Fibroblast of skin of right quadriceps (primary cell): ENCODE results near the gene MED28.
"Not testable (repeated sequence)": the region's sequence is repeated elsewhere in the genome, so short reads cannot be mapped to it uniquely, and the experiment has no call there.

Source experiments
- DNase-seq: peaks from one replicate; pipeline ENCODE4 v3.0.0-alpha.2; 2013

The MED28 gene

GRCh38 chr4:17619416-17620105, 5.1 kb downstream of the MED28 start:
- DNase-seq = peak; percentile 6

- peak; percentile 30 for DNase-seq
Measured at GRCh38 chr4:17623451-17624001, 9.1 kb downstream of the MED28 start.

DNA sequence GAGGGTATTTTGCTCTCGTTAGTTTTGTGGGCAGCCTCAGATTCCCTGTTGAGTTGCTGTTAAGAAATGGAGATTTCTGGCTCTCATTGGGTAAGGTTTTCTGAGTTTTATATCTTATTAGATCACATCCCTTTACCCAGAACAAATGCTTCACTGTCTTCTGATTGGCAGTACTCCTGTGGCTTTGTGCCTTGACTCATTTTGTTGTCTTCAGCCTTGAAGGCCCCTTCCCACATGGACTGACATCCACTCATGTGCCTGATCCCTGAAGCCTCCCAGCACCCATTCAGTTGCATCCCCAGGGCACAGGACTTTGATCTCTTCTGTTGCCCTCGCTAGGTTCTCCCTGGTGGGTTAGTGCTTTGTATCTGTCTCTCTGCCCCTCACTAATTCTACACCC, 10.4 kb downstream of the MED28 start:
- no peak for DNase-seq

GRCh38 chr4:17630228-17630627, 15.8 kb downstream of the MED28 start:
- DNase-seq = no peak

- DNase-seq = no peak
Measured at GRCh38 chr4:17633600-17633999, 19.2 kb downstream of the MED28 start.

GRCh38 chr4:17635056-17635455, 20.6 kb downstream of the MED28 start:
- DNase-seq = no peak

DNA sequence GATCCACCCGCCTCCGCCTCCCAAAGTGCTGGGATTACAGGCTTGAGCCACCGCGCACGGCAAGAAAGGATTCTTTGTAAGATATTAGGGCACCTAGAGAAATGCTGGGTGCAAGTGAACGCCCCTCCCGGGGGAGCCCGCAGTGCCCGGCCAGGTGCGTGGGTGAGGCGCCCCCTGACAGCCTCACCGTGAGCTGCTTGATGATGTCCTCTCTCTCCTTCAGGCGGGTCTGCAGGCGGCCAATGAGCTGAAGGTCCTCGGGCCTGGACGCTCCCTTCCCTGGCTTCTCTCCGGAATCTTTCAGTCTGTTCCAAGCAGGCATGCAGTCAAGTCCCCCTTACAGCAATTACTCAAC, 21.9 kb downstream of the MED28 start:
- DNase-seq = no peak

- DNase-seq = peak; percentile 64
Measured at GRCh38 chr4:17636696-17637622, 22.5 kb downstream of the MED28 start.

DNA sequence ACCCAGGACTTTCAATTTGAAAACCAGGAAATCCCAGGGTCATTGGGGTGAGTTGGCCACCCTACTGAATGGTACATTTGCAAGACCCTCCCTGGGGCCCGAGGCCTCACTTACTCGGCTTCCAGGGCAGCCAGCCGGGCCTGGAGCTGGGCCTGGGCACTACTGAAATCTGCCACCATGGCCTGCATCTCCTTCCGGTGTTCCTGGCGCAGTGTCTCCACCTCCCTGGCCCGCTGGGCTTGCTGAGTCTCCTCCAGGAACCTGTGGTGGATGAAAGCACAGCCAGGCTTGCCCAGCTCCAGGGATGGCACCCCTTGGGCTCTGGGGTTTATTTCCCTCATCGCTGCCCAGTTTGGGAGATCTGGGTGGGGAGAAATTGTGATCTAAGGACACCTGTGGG, 24.7 kb downstream of the MED28 start:
- DNase-seq = no peak

GRCh38 chr4:17642398-17642783, 27.9 kb downstream of the MED28 start:
- no peak for DNase-seq

- no peak for DNase-seq
Measured at GRCh38 chr4:17646693-17647092, 32.3 kb downstream of the MED28 start.

- DNase-seq = no peak
Measured at GRCh38 chr4:17647176-17647806, 32.9 kb downstream of the MED28 start.

- no peak for DNase-seq
Measured at GRCh38 chr4:17647927-17648326, 33.5 kb downstream of the MED28 start.

- no peak for DNase-seq
Measured at GRCh38 chr4:17650406-17650805, 36.0 kb downstream of the MED28 start.

DNA sequence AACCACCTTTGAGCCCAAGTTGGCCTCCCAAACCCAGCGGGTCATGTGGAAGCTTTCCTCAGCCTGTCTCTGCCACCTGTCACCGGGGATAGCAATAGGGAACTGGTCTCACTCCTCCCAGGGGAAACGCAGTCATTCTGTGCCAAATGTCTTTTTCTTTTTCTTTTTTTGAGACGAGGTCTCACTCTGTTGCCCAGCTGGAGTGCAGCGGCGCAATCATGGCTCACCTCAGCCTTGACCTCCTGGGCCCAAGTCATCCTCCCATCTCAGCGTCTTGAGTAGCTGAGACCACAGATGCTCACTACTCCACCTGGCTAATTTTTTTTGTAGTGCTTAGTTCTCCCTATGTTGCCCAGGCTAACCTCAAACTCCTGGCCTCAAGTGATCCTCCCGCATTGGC, 40.3 kb downstream of the MED28 start:
- DNase-seq = no peak

DNA sequence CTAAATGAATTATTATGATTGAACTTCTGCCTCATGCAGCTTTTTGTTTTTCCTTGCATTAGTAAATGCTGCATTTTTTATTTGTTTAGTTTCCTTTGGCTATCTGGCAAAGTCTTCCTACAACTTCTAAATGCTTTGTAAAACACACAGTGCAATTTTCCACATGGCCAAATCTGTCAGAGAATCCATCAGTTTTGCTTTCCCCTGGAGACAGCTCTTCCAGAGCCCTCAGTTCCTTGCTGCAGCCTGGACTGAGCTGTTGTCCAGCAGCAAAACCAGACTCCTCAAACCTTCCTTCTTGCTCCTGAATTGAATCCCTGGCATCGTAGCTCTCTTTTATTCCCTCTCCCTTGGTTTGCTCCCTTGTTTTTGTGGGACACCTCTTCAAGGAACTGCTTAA, 42.6 kb downstream of the MED28 start:
- DNase-seq = no peak

DNA sequence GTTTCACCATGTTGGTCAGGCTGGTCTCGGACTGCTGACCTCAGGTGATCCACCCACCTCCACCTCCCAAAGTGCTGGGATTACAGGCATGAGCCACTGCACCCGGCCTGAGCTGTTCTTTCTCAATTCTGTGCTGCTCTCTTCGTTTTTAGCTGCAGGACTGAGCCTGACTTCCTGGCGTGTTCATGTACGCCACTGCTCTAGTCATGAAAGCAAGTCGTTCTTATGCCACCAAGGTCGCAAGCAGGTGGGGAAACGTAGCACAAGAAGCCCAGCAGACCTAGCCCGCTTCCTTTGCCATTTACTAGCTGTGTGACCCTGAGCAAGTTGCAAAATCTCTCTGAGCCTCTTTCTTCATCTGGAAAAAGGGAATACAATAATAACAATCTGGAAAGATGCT, 43.4 kb downstream of the MED28 start:
- DNase-seq = no peak

DNA sequence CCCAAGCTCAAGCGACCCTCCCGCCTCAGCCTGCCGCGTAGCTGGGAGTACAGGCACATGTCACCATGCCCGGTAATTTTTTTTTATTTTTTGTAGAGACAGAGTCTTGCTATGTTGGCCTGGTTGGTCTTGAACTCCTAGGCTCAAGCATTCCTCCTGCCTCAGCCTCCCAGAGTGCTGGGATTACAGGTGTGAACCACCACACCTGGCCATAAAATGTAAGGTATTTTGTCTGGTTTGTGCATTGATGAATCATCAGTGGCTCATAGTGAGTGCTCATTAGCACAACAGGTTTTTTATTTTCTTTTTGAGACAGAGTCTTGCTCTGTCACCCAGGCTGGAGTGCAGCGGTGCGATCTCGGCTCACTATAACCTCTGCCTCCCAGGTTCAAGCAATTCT, 44.8 kb downstream of the MED28 start:
- DNase-seq = not testable (repeated sequence)

GRCh38 chr4:17662694-17663093, 48.3 kb downstream of the MED28 start:
- DNase-seq = peak; percentile 34

DNA sequence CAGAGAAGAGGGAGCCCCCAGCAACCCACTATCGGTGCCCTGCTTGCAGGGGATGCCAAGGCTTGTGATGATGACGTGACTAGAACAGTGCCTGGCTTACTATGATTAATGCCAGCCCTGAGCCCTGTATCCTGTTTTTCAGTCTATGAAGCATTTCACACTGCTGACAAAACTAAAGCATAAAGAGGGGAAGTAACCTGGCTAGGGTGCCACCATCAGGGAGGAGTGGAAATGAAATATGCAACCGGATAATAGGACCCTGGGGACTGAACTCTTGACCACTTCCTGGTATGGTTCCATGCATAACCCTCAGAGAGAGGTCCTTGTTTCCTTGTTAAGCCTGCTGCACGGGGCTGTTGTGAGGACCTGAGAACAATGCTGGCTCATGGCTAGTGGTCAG, 50.3 kb downstream of the MED28 start:
- no peak for DNase-seq

DNA sequence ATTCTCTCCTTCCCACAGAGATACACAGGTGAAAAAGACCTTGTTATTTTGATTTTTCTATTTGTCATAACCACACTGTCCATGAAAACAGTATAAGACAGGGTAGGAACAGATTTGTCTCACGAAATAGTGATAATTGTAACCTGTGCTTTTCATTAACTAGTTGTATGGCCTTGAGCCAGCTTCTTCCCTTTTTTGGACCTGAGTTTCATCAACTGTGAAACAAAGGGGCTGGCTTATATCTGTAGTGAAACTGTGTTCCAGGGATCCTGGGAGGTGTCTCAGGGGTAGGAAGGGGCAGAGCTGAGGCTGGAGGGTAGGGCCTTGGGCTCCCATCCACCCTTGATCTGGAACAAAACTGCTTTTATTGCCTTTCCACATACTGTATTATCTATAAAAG, 50.9 kb downstream of the MED28 start:
- DNase-seq = no peak

DNA sequence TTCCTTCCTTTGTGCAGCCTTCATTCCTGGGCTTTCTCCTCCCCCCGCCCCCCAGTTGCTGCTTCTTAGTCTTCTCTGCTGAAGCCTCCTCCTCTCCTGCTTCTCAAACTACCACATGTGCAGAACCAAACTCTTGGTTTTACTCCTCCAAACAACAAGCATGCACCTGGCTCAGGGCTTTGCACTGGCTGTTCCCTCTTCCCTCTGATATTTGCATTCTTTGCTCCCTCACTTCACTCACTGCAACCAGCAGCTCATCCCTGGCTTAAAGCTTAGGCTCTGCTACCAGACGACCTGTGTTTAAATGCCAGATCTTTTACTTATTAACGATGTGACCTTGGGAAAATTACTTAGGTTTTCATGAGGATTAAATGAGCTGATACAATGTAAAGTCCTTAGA, 51.4 kb downstream of the MED28 start:
- DNase-seq = no peak

DNA sequence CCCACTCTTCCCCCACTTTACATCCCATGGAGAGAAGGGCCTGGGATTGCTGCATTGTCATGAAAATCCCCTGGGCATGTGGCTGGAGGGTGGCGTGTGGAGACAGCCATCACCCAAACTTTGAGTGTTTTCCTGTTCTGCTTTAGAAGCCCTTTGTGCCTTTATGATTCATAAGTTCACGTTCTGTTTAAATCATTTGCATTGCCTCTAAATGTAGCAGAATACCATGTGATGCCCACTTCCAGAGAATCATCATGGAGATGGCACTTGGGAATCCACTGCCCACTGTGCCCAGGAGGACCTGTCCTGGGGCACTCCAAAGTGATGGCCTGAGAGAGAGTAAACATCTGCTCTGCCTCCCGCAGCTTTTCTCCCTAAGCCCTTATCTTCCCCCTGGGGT, 52.8 kb downstream of the MED28 start:
- DNase-seq = no peak
